Endothelial cell of hepatic sinusoid (primary cell): Measurements from ENCODE around the gene DNAH14.
"Not testable (repeated sequence)": the region's sequence is repeated elsewhere in the genome, so short reads cannot be mapped to it uniquely, and the experiment has no call there.

Experiments
- in situ Hi-C: cut with HindIII; loops from 2 replicates; pipeline ENCODE4 v1.10.0; 2017; ENCODE audit warnings: low sequenced_read_pairs

The DNAH14 gene

GRCh38 chr1:225335098-225335778, 405.8 kb downstream of the DNAH14 start:
- in situ Hi-C loops = not testable (repeated sequence)

GRCh38 chr1:225338545-225338944, 409.1 kb downstream of the DNAH14 start:
- in situ Hi-C loops = no loop called here

- in situ Hi-C loops = no loop called here
Observed at GRCh38 chr1:225341642-225342041, 412.2 kb downstream of the DNAH14 start.

DNA sequence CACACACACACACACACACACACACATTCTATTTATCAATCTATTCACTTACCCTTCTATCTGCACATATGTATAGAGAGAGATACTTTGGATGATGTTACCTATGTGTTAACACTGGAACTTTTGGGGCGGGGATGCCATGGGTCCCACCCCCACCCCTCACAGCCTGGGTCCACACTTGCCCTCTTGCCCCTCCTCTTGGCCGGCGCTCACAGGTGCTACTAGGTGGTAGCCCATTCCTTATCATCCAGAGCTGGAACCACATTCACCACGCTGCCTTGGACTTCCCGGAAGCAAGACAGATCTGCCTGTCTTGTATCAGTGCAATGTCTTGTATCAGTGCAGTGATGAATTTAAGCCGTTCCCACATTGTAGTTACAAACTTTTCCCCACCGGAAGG, 413.2 kb downstream of the DNAH14 start:
- in situ Hi-C loops = no loop called here

DNA sequence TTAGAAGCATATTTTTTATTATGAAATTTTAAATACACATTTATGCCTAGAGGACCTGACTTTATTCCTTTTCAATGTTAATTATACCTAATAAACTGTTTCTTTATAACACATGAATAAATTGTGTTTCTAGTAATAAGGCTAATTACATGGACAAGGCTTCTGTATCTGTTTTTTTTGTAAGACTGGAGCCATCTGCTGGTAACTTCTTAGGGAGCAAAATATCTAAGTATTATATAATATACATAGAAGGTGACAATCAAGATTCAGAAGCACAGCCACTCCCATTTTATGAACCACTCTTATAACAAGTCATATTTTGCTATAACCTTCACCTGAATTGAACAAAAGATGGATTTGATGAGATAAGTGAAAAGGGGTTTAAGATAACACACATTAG, 414.1 kb downstream of the DNAH14 start:
- in situ Hi-C loops = no loop called here

- in situ Hi-C loops = no loop called here
Observed at GRCh38 chr1:225347123-225347683, 417.7 kb downstream of the DNAH14 start.

DNA sequence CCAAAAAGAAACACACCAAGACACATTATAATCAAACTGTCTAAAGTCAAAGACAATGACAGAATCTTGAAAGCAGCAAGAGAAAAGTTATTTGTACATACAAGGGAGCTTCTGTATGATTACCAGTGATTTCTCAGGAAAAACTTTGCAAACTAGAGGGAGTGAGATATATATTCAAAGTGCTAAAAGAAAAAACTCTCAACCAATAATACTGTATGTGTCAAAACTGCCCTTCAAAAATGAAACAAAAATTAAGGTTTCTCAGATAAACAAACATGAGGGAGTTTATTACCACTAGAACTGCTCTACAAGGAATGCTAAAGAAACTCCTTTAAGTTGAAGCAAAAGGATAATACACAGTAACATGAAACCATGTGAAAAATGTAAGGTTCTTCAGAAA, 418.9 kb downstream of the DNAH14 start:
- in situ Hi-C loops = no loop called here

DNA sequence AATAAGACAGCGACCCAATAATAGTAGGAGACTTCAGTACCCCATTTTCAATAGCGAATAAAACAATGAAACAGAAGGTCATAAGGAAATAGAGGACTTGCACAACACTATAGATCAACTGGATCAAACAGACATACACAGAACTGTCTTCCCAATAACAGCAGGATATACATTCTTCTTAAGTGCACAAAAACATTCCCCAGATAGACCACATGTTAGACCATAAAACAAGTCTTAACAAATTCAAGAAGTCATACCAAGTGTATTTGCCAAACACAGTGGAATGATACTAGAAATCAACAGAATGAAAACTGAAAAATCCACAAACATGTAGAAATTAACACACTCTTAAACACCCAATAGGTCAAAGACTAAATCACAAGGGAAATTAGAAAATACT, 420.4 kb downstream of the DNAH14 start:
- in situ Hi-C loops = no loop called here

DNA sequence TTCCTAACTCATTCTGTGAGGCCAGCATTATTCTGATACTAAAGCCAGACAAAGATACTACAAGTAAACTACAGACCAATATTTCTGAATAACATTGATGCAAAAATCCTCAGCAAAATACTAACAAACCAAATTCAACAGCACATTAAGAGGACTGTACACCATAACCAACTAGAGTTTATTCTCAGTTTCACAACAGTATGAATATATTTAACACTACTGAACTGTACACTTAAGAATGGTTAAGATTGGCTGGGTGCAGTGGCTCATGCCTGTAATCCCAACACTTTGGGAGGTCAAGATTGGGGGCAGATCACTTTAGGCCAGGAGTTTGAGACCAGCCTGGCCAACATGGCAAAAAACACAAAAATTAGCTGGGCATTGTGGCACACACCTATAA, 421.4 kb downstream of the DNAH14 start:
- in situ Hi-C loops = no loop called here

DNA sequence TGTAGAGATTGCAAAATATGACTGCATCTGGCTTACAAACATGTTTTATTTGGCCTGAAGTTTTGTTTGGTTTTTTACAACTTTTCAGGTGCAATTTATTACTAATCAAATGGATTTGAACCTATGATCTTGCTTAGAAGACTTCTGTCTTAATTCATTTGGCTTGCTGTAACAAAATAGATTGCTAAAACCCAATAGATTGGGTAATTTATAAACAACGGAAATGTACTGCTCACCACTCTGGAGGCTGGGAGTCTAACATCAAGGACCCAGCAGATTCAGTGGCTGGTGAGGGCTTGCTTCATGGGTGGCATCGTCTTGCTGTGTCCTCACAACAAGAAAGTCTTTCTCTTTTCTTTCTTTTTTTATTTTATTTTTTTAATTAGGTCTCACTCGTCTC, 425.4 kb downstream of the DNAH14 start:
- in situ Hi-C loops = no loop called here

- in situ Hi-C loops = no loop called here
Observed at GRCh38 chr1:225355863-225356262, 426.4 kb downstream of the DNAH14 start.

DNA sequence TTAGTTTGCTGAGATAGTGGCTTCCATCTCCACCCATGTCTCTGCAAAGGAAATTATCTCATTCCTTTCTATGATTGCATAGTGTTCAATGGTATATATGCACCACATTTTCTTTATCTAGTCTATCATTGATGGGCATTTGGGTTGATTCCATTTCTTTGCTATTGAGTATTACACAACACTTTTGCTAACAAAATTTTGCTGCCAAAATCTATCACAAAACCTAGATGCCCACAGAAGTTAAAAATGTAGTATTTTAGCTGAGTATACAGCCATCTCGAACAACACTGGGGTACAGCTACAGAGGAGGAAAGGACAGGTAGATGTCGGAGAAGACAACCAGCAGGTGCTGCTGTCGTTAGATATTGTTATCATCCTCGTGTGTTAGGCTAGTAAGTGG, 430.6 kb downstream of the DNAH14 start:
- in situ Hi-C loops = no loop called here

- in situ Hi-C loops = no loop called here
Observed at GRCh38 chr1:225361176-225361575, 431.7 kb downstream of the DNAH14 start.

DNA sequence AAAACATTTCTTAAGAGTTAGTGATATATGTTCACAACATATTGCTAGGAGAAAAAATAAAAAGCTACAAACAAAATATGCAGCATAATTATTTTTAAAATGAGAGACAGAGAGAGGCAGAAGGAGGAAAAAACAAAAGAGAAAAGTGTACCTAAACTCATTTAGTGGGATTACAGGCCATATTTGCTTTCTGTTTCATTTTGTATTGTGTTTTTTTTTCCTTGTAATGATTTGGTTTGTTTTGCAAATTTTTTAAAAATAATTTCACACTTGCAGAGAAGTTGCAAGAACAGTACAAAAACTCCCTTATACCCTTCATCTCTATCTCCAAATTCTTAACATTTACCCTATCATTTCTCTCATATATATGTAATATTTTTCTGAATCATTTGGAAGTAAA, 433.3 kb downstream of the DNAH14 start:
- in situ Hi-C loops = no loop called here

- in situ Hi-C loops = no loop called here
Observed at GRCh38 chr1:225364439-225364838, 435.0 kb downstream of the DNAH14 start.

DNA sequence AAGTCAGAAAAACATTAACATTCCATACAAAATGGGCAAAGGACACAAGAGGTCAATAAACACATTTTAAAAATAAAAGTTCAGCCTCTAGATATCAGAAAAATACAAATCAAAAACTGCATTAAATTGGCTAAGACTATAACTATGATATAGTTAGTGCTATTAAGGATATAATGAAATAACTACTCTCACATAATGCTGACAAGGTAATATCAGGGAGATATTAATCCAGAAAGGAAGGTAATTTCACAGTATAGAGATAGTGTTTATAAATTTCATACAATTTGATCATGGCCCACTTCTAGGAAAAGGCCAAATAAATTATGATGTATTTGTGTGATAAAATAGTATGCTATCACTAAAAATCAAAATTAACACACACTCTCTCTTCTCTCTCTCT, 436.5 kb downstream of the DNAH14 start:
- in situ Hi-C loops = no loop called here

- in situ Hi-C loops = no loop called here
Observed at GRCh38 chr1:225366552-225366951, 437.1 kb downstream of the DNAH14 start.

DNA sequence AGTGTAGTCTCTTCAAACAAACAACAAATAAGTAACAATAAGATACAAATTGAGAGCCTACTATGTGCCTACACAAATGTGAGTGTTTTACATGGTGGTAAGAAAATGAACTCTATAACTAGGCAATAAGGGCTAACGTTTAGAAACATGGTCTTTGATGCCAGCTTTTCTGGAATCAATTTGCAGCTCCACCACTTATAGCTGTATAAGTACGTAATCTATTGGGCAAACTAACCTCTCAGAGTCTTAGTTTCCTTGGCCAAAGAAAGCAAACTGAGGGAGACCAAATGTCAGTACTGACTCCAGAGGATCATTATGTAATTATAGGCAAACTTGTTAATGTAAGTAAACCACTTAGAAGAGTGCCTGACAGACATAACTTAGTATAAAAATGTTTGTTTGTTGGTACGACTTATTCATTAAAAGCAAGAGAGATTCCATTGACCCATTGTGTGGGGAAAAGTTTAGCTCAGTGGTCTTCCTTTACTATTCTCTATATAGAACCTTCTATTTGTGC, 438.6 kb downstream of the DNAH14 start:
- in situ Hi-C loops = no loop called here

GRCh38 chr1:225371366-225372010, 442.0 kb downstream of the DNAH14 start:
- in situ Hi-C loops = no loop called here

DNA sequence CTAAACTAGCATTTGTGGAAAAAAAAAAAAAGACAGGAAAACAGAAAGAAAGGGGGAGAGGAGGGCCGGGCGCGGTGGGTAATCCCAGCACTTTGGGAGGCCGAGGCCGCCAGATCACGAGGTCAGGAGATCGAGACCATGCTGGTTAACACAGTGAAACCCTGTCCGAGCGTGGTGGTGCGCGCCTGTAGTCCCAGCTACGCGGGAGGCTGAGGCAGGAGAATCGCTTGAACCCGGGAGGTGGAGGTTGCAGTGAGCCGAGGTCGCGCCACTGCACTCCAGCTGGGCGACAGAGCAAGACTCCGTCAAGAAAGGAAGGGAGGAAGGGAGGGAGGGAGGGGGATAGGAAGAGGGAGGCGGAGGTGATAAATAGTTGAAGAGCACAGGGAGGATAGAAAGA, 443.7 kb downstream of the DNAH14 start:
- in situ Hi-C loops = no loop called here

DNA sequence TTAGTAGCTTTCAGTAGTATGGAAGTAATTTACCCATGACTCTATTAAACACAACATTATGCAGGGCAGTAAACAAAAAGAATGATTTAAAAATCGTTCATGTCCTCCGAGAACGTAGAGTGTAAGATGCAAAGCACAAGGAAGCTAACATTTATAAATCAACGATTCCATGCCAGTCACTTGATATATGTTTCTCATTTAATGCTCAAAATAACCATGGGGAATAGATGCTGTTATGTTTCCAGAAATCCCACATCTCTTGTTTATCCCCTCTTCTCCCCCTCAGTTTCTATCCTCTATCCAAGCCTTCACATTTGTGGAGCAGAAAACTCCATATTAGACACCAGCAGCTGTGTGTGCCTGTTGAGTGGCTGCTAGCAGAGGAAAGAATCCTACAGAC, 445.5 kb downstream of the DNAH14 start:
- in situ Hi-C loops = no loop called here

GRCh38 chr1:225378880-225379279, 449.4 kb downstream of the DNAH14 start:
- in situ Hi-C loops = no loop called here
